Stimulated activated CD8-positive, alpha-beta memory T cell treated with anti-CD3 and anti-CD28 coated beads, Interleukin-4, amount 100 ng/mL, for 48 hours (primary cell): Measurements from ENCODE around the gene NCSTN.

Experiments
- DNase-seq: peaks from one replicate; pipeline ENCODE4 v3.0.0-alpha.2; 2020

NCSTN gene

DNA sequence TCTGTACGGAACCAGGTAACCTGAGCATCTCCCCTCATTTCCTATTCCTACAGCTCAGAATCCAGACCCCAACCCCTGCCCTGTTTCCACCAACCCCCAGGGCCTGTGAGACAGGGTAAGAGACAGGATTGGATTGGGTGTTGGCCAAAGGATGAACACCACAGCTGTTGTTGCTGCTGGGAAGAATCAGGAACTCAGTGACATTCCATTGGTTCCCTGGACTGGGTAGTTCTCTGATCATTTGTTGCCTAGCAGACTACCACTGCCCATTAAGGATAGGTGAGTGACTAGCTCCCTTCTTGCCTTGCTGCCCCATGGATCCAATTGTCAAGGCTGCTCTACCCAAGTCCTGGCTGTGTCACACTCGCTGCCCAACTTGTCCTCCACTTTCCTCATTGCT, 10.0 kb downstream of the NCSTN start:
- DNase-seq = no peak

DNA sequence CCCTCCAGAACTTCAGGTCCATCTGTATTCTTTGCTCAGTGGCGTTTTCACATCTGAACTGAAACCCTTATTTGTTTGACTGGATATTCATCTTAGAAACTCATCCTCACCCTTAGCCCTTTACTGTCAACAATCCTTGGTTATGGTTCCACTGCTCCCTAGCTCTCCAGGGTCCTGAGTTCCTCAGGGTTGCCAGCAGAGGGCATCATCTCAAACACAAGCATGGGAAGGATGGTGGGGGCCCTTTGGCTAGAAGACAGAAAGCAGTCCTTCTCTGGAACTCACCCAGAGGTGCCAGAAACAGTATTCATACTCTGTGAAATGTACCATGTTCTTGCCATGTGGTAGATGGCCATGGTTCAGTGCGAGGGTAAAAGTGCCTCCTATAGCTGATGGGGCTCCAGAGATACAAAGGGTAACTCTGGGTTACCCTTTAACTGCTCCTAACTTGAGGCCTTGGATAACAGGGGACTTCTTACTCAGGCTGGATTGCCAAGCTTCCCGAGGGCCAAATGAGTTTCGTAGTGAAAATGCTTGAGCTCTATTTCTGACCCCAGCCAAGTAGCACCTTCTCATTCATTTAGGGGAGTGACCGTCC, 11.3 kb downstream of the NCSTN start:
- peak; percentile 25 for DNase-seq

DNA sequence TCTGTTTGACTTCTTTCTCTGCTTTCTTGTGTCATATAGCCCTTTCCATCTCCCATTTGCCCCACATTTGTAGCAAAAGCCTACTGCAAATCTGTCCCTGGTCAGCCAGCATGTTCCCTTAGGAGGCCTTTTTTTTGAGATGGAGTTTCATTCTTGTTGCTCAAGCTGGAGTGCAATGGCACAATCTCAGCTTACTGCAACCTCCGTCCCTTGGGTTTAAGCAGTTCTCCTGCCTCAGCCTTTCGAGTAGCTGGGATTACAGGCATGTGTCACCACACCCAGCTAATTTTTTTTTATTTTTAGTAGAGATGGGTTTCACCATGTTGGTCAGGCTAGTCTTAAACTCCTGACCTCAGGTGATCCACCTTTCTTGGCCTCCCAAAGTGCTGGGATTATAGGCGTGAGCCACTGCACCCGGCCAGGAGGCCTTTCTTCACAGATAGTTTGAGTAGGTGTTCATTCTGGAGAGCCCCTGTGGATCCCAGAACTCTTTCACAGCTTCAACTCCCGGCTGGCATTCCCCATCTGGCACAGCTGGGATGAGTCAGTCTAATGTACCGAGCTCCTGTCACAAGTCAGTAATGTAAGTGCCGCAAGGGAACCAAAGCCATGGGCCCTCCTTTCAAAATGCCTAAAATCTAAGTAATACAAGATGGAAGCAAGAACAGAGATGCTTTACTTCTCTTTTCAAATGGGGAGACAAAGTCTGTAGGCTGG, 14.3 kb downstream of the NCSTN start:
- peak; percentile 9 for DNase-seq

DNA sequence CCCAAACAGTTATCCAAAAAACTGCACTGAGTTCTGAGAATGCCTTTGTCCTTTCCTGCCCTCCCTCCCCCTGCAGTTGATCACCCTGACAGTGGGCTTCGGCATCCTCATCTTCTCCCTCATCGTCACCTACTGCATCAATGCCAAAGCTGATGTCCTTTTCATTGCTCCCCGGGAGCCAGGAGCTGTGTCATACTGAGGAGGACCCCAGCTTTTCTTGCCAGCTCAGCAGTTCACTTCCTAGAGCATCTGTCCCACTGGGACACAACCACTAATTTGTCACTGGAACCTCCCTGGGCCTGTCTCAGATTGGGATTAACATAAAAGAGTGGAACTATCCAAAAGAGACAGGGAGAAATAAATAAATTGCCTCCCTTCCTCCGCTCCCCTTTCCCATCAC, 14.9 kb downstream of the NCSTN start:
- DNase-seq = peak; percentile 12

DNA sequence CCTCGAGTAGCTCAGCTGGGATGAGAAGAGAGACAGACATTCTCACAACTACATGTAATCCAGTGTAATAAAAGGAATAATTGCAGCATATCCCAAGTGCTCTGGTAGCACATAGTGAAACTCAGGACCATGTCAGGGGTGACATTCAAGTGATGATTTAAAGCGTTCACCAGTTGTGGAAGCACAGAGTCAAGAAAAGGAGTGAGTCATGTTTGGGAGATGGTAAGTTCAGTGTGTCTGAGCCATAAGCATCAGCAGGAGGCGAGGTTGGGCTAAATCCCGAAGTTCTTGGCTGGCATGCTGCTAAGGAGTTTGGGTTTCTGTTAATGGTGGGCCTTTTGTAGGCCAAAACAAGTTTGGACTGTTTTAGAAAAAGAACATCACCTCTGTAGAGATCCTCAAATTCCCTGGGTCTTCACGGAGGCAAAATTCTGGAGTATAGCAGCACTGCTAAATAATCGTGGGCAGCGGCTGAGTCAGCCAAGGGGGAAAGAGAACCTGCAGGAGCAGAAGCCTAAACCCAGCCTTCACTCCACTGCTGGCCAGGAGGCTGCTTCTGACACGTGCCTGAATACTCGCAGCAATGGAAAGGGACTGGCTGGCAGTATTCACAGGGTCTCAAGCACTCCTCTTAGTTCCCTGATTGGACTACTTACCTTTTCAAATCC, 16.5 kb downstream of the NCSTN start:
- peak; percentile 3 for DNase-seq

DNA sequence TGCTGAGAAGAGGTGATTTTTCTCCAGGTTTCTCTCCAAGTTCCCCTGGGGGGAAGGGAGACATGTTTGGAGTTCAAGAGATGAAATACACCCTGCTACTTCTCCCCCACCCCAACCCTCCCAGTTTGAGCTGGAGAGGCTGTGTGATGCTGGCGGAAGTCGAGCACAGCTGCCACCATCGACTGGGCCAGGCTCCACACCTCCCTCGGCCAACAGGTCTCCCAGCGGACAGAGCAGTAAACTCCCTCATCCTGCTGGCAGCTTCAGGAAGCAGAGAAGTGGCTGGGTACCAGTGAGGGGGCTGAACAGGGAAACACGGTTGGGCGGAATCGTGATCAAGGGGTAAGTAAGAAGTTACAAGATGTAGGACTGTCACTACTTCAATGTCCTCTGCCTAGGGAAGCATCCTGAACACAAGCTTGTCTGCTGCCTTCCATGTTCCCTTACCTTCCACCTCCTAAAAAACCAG, 17.1 kb downstream of the NCSTN start:
- DNase-seq = peak; percentile 15

DNA sequence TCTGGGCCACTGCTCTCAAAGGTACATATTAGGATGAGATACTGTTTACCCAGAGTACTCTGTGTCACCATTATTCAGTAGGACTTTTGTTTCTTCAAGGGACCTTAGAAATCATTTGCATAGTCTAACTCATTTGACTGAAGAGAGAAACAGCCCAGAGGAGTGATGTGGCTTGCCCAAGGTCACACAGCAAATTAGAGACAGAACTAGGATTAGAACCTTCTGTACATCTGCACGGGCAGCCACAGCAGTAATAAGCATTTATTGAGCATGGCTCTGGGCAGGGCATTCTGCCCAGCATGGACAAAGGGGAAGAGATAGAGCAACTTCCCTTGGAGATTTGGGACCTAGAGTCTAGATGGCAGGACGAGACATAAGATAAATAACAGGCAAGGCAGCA, 18.0 kb downstream of the NCSTN start:
- DNase-seq = peak; percentile 5

DNA sequence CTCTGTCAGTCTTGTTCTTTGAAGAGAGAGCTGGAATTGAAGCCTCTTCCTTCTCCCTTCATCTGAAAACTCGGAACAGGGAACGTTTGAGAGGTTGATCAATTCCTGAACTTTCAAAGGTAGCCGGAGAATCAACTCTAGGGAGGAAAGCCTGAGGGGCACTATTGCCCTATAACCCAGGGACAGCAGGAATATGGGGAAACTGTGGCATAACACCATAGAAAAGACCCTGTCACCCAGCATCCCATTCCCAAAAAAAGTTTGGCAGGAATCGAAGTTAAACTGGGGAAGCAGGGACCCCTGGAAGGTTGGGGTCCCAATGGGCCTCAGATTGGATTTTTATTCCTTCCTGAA, 18.6 kb downstream of the NCSTN start:
- peak; percentile 16 for DNase-seq

DNA sequence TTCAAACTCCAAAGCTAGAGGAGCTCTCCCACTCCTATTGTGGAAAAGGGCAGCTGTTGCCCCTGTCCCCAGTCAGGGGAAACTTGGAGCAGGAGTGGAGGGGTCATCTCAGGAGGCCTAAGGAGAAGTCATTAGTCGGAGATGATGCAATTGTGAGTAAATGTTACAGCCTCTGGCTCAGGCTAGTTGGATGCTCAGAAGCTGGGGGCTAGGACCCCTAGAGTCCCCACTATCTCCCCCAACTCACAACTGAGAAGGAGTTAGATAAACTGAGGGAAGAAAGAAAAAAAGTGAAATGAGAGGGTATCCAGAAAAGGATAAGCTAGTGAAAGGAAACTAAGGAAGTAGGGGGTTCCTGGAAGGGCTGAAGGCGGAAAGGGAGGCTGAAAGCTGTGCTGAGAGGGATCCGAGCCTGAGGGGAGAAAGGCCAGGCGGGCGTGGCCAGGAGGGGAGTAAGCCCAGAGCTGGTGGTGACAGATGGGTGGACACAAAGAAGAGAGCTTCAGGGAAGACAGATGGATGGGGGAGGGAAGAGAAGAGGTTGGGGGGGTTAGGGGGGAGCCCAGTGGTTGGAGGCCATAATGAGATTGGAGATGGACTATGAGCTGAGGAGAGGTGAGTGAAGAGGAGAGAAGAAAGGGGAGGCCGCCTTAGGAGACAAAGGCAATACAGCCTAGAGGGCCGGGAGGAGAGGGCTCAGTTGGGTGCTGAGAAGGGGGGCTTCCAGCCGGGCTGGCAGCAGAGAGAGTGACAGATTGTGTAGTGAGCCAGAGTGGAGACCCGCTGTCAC, 19.2 kb downstream of the NCSTN start:
- peak; percentile 20 for DNase-seq

DNA sequence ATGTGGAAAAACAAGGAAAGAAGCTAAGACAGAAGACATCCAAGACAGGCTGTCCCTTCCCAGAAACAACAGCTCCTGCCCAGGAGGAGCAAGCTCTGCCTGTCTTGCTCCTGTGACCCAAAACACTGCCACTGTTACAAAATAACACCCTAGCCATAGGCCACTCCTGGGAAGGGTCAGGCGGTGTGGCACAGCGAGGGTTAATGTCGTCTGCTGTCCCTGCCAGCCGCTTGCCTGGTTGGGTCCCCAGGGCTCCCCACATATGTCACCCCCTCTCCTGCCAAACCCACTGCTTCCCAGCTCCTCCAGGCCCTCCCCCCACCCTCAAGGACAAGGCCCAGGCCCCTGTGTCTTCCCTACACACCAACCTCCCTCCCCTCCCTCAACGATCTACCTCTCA, 19.8 kb downstream of the NCSTN start:
- DNase-seq = peak; percentile 3

DNA sequence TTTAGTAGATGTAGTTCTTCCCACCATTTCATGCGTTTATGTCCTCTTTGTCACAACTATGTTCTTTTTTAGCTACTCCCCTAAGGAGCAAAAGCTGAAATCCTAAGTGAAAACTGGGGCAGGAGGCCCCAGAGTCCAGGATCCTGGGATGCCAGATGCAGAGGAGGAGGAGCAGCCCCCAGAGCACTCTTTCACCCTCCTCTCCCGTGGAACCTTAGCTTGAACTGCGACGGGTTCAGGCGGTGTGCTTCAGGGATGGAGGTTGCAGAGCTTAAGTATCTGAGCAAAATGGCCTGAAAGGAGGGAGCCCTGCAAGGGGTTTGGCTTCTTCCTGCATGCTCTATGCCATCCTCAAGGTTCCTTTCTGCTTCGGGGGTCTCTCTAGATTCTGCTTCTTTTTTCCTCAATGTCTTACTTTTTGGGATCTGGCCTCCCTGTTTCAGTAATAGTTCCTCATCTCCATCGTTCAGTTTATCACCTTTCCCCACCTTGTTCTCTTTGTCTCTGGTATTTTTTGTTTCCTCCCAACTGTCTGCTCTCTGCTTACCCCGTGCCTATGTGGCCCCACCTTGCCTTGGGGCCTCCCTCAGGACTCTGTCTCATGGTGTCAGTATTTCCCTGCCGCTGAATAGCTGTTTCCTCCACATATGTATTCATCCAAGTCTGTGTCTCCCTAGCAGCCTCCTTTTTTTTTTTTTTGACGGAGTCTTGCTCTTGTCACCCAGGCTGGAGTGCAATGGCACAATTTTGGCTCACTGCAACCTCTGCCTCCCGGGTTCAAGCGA, 21.0 kb downstream of the NCSTN start:
- DNase-seq = peak; percentile 16

DNA sequence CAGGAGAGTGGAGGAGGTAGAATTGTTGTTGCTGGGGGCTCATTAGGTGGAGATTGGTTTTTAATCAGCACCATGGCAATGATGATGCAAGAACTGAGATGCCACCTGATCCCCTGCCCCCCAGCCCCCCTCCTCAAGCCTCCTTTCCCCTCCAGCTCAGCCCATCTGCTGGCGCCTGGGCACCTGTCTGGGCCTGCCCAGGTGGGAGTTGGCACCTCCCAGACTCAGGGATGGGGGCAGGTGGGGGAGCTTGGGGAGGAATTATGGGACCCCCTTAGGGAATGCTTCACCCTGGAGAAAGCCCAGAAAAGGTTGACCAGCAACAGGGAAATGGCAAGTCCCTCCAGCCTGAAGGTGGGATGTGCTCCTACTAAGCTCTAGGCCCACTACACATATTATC, 22.1 kb downstream of the NCSTN start:
- DNase-seq = peak; percentile 12

DNA sequence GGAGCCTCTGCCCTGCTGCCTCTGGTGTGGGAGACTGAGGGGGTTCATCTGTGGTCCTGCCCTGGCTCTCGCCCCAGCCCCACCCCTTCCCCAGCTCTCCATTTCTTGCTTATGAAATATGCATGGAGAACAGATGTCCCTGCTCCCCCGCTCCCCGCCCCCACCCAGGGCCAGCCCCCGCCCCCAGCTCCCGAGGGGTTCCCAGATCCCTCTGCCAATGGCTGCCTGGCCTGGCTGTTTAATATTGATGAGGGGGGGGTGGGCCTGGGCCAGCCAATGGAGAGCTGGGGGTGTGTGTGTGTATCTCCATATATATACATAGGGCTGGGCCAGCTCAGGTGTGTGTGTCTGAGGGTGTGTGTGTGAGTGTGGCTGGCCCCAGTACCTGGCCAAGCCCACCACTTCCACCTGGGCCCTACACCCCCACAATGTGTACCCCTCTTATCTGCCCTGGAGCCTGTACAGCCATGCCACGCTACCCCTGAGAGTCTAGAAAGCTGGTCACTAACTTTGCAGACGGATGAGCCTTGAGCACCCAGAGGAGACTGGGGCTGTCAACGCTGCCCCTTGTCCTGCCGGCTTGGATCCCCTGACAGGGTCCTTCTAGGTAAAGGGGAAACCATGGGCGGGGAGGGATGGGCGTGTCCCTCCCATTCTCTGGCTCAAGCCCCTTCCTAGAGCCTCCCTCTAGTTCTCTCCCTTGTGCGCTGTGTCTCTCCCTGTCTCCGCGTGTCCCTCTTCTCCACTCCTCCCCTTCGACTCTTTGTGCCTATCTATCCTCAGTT, 23.7 kb downstream of the NCSTN start, which contains the start of gene NHLH1:
Gene NHLH1 (plus strand): TSS at position 341 of the 785 bp plus-strand sequence. CDS start 3,661 bp downstream, outside the sequence.
- peak; percentile 10 for DNase-seq

DNA sequence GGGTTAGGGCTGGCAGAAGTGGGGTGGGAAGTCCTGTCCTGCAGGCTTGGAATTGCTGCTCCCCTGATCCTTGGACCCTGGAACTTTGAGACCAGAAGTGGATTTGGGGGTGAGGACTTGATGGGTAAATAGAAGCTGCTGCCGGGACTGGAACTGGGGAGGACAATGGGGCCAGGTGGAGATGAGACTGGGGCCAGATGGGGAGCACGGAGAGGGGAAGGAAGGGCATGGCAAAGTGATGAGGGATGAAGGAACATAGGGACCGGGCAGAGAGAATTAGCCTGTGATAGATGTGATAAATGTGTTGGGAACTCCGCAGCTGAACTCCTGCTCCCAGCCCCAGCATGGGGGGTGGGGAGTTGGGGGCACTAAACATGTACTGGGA, 24.3 kb downstream of the NCSTN start:
- no peak for DNase-seq

DNA sequence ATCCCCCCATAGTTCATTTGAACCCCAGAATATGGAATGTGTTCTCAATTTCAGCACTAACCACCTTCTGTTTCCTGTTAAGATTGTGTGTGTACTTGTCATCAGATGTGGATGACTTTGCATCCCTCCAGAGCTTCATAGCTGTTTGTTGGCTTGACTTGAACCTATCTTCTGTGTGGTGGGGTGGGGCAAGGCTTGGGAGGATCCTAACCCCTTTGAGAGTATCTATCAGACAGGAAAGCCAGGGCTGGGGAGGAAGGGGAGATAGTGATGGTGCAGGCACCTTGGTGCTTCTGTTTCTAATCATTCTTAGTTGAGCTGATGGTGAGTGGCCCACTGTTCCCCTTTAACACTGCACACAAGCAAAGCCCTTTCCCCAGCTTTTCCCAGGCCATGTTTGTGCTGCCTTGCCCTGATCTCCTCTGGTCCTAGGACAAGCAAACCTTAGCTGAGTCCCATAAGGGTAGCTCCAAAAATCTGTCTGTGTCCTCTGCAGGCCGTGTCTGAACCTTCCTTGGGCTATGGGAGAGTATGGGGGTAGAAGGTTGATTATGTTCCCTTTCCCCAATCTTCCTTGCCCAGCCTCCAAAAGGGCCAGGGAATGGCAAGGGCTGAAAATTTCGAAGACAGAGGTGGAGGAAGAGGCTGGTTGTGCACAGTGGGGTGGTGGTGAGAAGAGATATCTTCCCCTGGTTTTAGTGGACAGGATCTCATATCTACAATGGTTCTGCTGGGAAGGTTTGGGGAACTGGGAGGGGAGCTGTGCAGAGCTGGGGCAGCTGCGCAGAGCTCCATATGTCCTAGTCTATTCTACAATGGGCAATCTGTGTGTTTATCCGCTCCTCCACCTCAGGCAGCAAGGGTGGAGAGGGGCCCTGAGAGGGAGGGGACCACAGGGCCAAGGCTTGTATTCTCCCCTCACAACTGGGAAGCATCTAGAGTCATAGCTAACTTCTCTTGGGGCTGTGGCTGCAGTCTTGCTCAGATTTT, 25.0 kb downstream of the NCSTN start:
- DNase-seq = peak; percentile 12

DNA sequence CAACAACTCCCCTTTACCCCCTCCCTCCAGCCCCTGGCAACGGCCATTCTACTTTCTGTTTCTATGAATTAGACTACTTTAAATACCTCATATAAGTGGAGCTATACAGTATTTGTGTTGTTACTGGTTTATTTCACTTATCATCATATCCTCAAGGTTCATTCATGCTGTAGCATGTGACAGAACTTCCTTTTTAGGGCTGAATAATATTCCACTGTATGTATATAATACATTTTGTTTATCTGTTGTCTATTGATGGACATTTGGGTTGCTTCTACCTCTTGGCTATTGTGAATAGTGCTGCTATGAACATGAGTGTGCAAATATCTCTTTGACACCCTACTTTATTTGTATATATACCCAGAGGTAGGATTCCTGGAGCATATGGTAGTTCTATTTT, 25.9 kb downstream of the NCSTN start:
- no peak for DNase-seq

DNA sequence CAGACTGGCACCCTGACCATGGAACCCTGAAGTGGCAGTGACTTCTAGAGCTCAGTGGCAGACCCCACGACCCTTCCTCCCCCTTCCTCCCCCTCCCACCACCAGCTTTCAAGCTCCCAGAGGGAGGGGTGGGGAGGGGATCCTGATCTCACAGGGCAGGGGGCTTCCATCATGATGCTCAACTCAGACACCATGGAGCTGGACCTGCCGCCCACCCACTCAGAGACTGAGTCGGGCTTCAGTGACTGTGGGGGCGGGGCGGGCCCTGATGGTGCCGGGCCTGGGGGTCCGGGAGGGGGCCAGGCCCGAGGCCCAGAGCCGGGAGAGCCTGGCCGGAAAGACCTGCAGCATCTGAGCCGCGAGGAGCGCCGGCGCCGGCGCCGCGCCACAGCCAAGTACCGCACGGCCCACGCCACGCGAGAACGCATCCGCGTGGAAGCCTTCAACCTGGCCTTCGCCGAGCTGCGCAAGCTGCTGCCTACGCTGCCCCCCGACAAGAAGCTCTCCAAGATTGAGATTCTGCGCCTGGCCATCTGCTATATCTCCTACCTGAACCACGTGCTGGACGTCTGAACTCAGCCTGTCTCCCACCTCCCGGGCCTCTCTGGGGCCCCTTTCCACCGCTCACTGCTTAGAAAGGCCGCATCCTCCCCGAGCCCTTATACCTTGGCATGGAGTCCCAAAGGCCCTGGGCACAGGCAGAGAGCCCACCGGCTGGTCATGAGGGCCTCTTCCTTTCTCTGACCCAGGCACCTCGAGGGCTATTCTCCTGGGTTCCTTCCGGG, 27.6 kb downstream of the NCSTN start:
- peak; percentile 15 for DNase-seq

DNA sequence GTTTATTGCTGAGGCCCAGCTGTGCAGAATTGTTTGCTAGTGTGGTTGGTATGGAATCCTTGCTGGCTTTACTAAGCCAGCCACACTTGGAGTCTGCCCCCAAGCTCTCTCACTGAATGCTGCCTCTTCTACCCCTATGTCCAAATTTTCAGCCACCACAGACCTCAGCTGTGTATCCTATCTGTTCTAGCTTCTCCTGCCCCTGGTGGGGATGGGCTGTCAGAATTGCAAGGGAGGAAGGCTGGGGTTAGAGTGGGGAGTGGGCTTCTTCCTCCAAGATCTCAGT, 28.1 kb downstream of the NCSTN start:
- peak; percentile 10 for DNase-seq

DNA sequence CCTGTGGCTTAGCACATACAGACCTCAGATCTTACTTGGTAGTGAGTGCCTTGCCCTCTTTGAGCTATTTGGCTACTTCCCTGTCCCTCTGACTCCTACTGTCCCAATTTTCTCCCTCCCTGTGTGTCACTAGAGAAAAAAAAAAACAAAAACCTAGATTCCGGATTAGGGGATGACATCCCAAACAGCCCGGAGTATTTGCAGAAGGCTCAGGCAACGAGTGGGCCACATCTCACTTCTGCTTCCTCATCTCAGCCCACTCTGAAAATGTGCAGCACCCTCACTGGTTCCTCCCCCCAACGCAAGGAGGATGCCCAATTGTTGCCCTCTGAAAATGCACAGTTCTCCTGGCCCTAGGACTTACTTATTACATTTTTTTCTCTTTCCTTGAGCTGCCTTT, 28.6 kb downstream of the NCSTN start:
- DNase-seq = no peak

DNA sequence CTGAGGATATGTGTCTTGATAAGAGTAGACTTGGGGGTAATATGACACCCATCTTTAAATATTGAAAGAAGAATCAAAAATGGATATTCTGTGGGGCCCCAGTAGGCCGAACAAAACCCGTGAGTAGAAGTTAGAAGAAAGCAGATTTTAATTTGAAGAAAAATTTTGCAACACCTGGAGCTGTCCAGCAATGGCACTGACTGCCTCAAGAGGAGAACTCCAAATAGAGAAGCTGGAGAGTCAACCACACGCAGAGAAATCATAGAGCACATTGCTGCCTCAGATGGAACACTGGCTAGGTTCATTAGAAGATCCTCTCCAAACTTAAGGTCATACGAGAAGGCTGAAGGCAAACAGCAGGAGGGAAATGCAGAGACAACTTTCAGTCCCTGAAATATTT, 30.5 kb downstream of the NCSTN start:
- DNase-seq = no peak
